GM10266 (cell line): Measurements from ENCODE around the gene ZMYM5.
"Not testable (repeated sequence)": the region's sequence is repeated elsewhere in the genome, so short reads cannot be mapped to it uniquely, and the experiment has no call there.

Experiments
- DNase-seq: peaks from one replicate; pipeline ENCODE4 v3.0.0; 2012; ENCODE audit errors: extremely low spot score
- TF ChIP-seq, protein P1 (sequence below): IDR thresholded peaks from 2 replicates; pipeline ENCODE4 v1.5.1; 2012; ENCODE audit warnings: mild to moderate bottlenecking, low read depth; ENCODE audit not compliant: control insufficient read depth, insufficient read depth; ENCODE audit errors: missing control alignments

The ZMYM5 gene

GRCh38 chr13:19794631-19795030 is 68.8 kb downstream of the ZMYM5 start:
- no peak for DNase-seq
- TF ChIP-seq, protein P1, sequence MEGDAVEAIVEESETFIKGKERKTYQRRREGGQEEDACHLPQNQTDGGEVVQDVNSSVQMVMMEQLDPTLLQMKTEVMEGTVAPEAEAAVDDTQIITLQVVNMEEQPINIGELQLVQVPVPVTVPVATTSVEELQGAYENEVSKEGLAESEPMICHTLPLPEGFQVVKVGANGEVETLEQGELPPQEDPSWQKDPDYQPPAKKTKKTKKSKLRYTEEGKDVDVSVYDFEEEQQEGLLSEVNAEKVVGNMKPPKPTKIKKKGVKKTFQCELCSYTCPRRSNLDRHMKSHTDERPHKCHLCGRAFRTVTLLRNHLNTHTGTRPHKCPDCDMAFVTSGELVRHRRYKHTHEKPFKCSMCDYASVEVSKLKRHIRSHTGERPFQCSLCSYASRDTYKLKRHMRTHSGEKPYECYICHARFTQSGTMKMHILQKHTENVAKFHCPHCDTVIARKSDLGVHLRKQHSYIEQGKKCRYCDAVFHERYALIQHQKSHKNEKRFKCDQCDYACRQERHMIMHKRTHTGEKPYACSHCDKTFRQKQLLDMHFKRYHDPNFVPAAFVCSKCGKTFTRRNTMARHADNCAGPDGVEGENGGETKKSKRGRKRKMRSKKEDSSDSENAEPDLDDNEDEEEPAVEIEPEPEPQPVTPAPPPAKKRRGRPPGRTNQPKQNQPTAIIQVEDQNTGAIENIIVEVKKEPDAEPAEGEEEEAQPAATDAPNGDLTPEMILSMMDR, result no peak

- TF ChIP-seq, protein P1, result no peak
- no peak for DNase-seq
Measured at GRCh38 chr13:19791953-19792537, 71.4 kb downstream of the ZMYM5 start.

DNA sequence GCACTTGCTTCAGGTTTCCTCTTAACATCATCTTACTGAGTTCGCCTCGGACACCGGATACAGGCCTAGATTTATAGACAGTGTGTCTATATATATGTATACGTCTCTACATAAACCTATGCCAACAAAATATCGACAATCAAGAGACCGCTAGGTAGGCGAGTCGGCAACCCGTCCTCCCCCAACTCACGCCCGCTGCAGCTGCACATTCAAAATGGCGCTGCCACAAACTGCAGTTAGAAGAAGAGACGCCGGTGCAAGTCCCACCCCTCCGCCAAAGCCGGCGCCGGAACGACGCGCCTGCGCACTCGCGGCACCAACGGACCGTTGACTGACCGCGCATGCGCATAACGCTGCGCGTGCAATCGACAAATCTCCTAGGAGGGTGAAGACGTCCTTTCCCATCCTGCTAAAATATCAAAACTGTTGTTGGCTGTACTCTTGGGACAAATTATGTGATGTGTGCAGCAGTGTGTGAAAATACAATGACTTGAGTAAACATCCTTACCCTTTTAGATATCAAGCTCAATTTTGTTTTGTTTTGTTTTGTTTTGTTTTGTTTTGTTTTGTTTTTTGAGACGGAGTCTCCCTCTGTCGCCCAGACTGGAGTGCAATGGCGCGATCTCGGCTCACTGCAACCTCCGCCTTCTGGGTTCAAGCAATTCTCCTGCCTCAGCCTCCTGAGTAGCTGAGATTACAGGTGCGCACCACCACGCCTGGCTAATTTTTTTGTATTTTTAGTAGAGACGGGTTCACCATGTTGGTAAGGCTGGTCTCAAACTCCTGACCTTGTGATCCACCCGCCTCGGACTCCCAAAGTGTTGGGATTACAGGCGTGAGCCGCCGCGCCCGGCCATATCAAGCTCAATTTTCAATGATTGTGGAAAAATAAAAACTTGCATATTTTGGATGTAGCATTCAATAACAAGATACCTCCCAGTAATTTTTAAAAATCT is 80.4 kb downstream of the ZMYM5 start, which contains the start of gene PSPC1:
Gene PSPC1 (minus strand): TSS at position 219 of the 956 bp plus-strand sequence. CDS start 188 bp downstream, at position 31.
- peak; percentile 96 for DNase-seq

DNA sequence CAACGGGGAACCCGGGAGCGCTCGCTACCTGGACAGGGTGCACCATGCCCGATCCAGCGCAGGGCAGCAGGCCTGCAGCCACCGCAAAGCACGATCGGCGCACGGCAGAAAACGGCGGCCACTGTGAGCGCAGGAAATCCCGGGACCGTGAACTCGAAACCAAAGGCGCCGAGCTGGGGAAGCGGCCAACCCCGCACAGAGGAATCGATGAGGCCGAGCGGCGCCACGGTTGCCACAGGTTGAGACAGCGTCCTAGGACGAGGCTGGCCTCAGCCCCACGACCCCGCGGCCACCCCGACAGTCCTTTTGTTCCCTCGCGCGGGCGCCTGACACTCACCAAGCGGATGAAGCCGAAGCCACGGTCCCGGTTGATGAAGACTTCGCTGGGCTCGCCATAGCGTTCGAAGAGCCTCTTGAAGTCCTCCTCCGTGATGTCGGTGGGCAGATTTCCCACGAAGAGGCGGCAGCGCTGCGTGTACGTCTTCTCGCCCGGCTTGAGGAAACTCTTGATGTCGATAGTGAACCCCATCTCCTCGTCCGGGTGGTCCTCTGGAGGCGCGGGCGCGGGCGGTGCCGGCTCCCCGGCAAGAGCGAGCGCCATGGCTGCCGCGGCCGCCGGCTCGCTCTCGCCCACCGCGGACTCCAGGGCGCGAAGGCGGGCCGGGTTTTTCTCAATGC is 81.3 kb downstream of the ZMYM5 start:
- TF ChIP-seq, protein P1, result no peak

DNA sequence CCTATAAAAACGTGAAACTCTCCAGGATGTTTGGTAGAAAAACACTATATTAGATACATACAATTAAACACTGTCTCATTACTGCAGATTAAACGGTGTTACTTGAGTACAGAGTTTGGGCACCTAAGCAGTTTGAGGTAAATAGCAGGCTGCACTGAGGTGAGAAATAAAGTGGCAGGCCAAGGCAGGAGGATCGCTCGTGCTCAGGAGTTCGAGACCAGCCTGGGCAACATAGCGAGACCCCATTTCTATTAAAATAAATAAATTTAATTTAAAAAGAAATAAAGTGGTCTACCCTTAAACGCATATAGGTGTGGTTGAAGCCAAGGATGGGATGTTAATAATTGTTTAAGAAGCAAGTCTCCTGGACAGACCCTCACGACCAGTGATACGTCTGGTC is 81.9 kb downstream of the ZMYM5 start:
- no peak for DNase-seq
- TF ChIP-seq, protein P1, result no peak

More for the DNA sequence above, 81.3 kb downstream of the ZMYM5 start:
- peak; percentile 52 for DNase-seq

GRCh38 chr13:19780753-19781418 is 82.6 kb downstream of the ZMYM5 start:
- not testable (repeated sequence) for DNase-seq
